Prostate gland (tissue), 2 donors: Measurements from ENCODE around the gene CAMKMT.

Experiments
- POLR2A ChIP-seq: fragments of 450-650 bp; IDR thresholded peaks from one replicate; pipeline ENCODE4 v1.6.1; 2016; ENCODE audit warnings: antibody characterized with exemption, mild to moderate bottlenecking
- POLR2AphosphoS5 ChIP-seq: sonication (generic); formaldehyde crosslinking; IDR thresholded peaks from one replicate; pipeline ENCODE4 v1.6.1; 2017; ENCODE audit warnings: antibody characterized with exemption
- TF ChIP-seq, protein P1 (sequence below), 4 experiments: fragments of 200-600 bp in 2 of 4; fragments of 450-650 bp in 2 of 4; sonication (generic) in 2 of 4; IDR thresholded peaks; 1 replicate in 3 of 4; 2 replicates in 1 of 4; pipeline ENCODE4 v1.5.1; 2016 to 2019; ENCODE audit warnings: antibody characterized with exemption in 4 of 4, mild to moderate bottlenecking in 2 of 4, moderate library complexity in 2 of 4

DNA sequence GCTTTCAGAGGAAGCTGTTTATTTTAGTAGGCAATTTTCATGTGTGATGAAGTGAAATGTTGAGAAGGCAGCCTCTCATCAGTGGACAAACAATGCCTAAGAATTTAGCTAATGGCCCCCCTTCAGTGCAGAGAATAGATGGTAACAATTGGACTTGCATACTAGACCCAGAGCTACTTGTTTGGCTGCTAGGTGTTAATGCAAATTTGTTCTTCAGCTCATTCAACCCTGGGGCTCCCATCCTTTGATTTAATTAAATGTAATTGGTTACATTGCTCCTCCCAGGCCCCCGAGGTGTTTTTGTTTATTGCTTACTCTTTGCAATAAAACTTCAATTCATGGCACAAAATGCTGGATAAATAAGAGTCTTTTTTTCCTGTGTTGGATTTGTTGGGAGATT lies 68.6 kb downstream of the CAMKMT start:
- TF ChIP-seq, protein P1, sequence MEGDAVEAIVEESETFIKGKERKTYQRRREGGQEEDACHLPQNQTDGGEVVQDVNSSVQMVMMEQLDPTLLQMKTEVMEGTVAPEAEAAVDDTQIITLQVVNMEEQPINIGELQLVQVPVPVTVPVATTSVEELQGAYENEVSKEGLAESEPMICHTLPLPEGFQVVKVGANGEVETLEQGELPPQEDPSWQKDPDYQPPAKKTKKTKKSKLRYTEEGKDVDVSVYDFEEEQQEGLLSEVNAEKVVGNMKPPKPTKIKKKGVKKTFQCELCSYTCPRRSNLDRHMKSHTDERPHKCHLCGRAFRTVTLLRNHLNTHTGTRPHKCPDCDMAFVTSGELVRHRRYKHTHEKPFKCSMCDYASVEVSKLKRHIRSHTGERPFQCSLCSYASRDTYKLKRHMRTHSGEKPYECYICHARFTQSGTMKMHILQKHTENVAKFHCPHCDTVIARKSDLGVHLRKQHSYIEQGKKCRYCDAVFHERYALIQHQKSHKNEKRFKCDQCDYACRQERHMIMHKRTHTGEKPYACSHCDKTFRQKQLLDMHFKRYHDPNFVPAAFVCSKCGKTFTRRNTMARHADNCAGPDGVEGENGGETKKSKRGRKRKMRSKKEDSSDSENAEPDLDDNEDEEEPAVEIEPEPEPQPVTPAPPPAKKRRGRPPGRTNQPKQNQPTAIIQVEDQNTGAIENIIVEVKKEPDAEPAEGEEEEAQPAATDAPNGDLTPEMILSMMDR (IDR thresholded peaks at IDR 0.05) = no peak
- TF ChIP-seq POLR2AphosphoS5 = no peak
- no peak for TF ChIP-seq POLR2A
